Stimulated activated CD4-positive, alpha-beta T cell treated with anti-CD3 and anti-CD28 coated beads, Interleukin-1b, Interleukin-23, amount 100 ng/mL, for 48 hours (primary cell): ENCODE measurements around the gene FAAP100.
A peak's percentile ranks its signal among the peaks of the same experiment; 100 is the strongest.

Experiments used
- DNase-seq: peaks from one replicate; pipeline ENCODE4 v3.0.0-alpha.2; 2020

Gene FAAP100

GRCh38 chr17:81522491-81523401, 29.4 kb downstream of the FAAP100 start:
- DNase-seq = no peak

- DNase-seq = no peak
Observed at GRCh38 chr17:81520021-81520901, 31.9 kb downstream of the FAAP100 start.

GRCh38 chr17:81519284-81520020, 32.7 kb downstream of the FAAP100 start:
- peak; percentile 62 for DNase-seq

- no peak for DNase-seq
Observed at GRCh38 chr17:81518785-81519283, 33.3 kb downstream of the FAAP100 start.

- DNase-seq = no peak
Observed at GRCh38 chr17:81518113-81518784, 33.9 kb downstream of the FAAP100 start.

- no peak for DNase-seq
Observed at GRCh38 chr17:81517339-81518112, 34.6 kb downstream of the FAAP100 start.

GRCh38 chr17:81517009-81517338, 35.2 kb downstream of the FAAP100 start:
- DNase-seq = no peak

- no peak for DNase-seq
Observed at GRCh38 chr17:81516439-81516838, 35.7 kb downstream of the FAAP100 start.

GRCh38 chr17:81515530-81516041, 36.6 kb downstream of the FAAP100 start:
- DNase-seq = no peak

GRCh38 chr17:81514739-81515529, 37.2 kb downstream of the FAAP100 start:
- peak; percentile 66 for DNase-seq

GRCh38 chr17:81514489-81514738, 37.7 kb downstream of the FAAP100 start:
- no peak for DNase-seq

- peak; percentile 47 for DNase-seq
Observed at GRCh38 chr17:81513753-81514488, 38.2 kb downstream of the FAAP100 start.

- DNase-seq = peak; percentile 78
Observed at GRCh38 chr17:81513372-81513752, 38.8 kb downstream of the FAAP100 start.

GRCh38 chr17:81512562-81513371, 39.4 kb downstream of the FAAP100 start, which contains the start of gene ACTG1:
Gene ACTG1 (minus strand): TSS chr17:81512799. CDS start chr17:81512354, 445 bp downstream.
- peak; percentile 91 for DNase-seq

GRCh38 chr17:81511804-81512561, 40.2 kb downstream of the FAAP100 start:
- DNase-seq = peak; percentile 36

GRCh38 chr17:81511554-81511803, 40.7 kb downstream of the FAAP100 start:
- DNase-seq = no peak

- DNase-seq = peak; percentile 44
Observed at GRCh38 chr17:81510785-81511553, 41.2 kb downstream of the FAAP100 start.
